Activated CD4-positive, alpha-beta T cell treated with anti-CD3 and anti-CD28 coated beads, Interleukin-2, amount 50 U/mL, for 16 hours (primary cell): ENCODE results near the gene ERVW-1.
"Not testable (repeated sequence)": the region's sequence is repeated elsewhere in the genome, so short reads cannot be mapped to it uniquely, and the experiment has no call there.

Experiments used
- DNase-seq: peaks from one replicate; pipeline ENCODE4 v3.0.0-alpha.2; 2020

ERVW-1 gene

DNA sequence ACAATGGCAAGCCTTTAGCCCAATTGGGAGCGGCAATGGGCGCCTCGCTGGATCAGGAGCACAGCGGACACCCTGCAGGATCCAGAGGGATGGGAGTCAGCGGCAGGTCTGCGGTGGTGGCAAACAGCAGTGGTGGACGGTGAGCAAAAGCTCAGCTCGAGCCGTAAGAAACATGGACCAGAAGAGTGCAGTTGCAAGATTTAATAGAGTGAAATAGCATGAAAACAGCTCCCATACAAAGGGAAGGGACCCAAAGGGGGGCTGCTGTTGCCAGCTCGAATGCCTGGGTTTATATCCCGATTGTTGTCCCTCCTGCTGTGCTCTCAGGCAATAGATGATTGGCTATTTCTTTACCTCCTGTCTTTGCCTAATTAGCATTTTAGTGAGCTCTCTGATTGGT is at the start of gene ERVW-1:
Gene ERVW-1 (minus strand): TSS at position 266 of the 400 bp plus-strand sequence. CDS start 7,565 bp downstream, outside the sequence.
- not testable (repeated sequence) for DNase-seq

GRCh38 chr7:92523110-92523509 is 45.4 kb upstream of the ERVW-1 start:
- DNase-seq = no peak

GRCh38 chr7:92520024-92520423 is 42.3 kb upstream of the ERVW-1 start:
- DNase-seq = no peak

DNA sequence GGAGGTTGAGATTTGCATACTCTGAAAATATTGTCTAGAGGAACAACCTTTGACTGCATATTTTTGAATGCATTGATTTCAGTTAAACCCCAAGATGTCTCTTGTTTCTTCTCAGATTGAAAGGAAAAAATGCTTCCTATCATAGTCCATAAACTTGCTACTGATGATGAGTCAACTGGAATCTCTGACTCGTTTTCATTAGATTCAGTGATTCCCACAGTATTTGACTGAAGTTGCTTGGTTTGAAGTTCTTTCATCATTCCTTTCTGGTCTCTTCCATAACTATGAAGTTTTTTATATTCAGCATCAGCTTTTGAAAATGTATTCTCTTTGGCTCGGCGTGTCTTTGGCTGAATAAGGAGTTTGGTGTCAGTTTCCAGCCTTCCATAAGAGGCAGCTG is 39.9 kb upstream of the ERVW-1 start:
- no peak for DNase-seq

- no peak for DNase-seq
These were observed 35.6 kb upstream of the ERVW-1 start for GRCh38 chr7:92513167-92513902.

GRCh38 chr7:92508946-92509345 is 31.2 kb upstream of the ERVW-1 start:
- no peak for DNase-seq

DNA sequence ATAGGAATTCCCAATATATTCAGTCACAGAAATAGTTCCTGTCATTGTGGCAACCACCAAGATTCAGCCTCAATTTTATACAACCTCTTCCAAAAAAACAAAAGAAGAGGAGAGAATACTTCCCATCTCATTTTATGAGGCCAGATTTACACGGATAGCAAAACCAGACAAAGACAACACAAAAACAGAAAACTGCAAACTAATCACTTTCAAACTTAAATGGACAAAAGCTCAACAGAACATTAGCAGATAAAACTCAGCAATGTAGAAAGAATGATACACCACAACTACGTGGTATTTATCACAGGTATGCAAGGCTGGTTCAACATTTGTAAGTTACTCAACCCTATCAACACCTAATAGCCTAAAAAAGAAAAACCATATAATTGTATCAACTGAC is 28.6 kb upstream of the ERVW-1 start:
- no peak for DNase-seq

DNA sequence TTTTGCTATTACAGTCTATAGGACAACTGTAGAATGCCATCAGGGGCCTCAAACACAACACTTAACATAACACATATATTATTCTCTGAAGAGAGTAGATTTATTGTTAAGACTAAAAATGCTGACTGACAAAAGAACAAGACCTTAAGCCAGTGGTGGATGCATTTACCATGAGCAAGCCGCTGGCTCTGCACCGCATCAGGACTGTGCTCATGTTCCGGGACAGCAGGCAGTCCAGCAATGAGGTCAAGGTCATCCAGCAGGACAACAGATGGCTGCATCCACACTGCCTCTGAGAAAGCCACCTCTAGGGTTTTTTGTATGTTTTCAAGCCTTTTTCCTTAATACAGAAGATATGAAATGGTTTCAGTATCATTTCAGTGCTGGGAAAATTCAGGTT is 26.8 kb upstream of the ERVW-1 start:
- DNase-seq = no peak

GRCh38 chr7:92503767-92504166 is 26.0 kb upstream of the ERVW-1 start:
- no peak for DNase-seq

DNA sequence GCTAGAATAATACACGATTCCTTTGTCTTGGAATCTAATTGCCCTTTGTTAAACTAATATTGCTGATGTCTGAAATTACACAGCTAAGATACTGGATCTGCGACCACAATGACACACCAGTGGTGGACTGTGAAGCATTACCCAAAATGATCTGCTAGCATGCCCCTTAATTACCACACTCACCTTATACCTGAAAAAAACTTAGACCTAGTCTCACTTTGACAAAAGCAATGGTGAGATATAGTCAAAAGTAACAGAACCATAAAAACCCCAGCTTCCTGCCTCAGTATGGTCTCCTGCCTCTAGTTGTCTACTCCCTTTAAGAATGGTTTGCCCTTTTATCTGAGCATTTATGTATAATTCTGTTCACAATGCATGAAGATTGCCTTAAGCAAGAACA is 20.8 kb upstream of the ERVW-1 start:
- peak; percentile 31 for DNase-seq

GRCh38 chr7:92496876-92497275 is 19.1 kb upstream of the ERVW-1 start:
- no peak for DNase-seq

GRCh38 chr7:92489634-92490033 is 11.9 kb upstream of the ERVW-1 start:
- DNase-seq = no peak

DNA sequence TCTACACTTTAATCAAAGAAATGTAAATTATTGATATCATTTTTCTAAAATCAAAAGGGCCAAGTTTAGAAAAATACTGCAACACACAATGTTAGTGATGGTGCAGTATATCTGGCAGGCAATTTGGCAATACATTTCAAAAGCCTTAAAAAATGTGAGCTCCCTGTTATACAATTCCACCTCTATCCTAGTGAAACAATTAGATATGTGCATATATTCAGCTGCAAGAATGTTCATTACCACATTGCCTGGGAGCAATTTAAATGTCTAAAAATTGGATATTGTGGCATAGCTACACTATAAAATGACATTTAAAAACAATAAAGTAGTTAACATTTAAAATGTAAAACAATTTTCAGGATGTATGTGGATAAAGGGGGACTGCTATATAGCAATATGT is 10.1 kb upstream of the ERVW-1 start:
- no peak for DNase-seq

DNA sequence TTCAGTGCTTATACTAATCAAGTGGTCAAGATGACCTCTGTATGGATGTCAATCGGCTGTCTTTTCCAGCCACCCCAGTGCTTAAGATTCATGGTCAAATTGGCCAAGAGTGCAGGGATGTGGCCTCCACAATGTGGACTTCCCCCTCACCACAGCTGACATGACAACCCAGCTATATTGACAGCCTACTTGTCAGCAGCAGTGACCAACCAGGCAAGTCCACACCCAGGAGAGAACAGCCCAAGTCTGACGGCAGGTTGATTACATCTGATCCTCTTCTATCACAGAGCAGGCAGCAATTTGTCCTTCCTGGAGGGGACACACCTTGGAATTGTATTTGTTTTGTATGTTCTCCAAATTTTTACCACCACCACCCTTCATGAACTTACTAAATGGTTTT is 8.2 kb upstream of the ERVW-1 start:
- DNase-seq = no peak

DNA sequence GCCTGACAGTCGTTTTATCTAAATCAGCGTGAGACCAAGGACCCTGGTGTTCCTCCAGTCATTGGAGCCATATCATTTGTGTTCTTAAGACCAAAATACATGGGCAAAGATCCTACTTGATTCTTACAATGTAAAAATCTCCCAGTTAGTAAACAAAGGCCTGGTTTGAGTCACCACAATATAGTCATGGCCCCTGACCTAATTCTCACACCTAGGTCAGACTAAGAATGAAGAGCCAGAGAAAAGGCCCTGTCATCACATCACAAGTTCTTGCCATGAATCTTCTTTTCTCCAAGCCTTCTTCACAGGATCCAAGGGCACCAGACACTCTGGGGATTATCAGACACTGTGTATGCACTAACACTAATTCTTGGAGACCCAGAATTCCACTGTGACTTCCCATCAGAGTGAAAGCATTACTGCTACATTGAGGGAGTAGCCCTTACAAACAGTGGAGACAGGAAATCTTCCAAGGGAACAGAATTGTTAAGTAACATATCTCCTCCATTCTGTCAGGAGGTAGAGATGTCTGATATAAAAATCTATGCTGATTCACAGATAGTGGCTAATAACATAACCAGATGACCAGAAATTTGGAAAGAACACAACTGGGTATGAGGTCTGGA is 7.6 kb upstream of the ERVW-1 start:
- DNase-seq = peak; percentile 12

DNA sequence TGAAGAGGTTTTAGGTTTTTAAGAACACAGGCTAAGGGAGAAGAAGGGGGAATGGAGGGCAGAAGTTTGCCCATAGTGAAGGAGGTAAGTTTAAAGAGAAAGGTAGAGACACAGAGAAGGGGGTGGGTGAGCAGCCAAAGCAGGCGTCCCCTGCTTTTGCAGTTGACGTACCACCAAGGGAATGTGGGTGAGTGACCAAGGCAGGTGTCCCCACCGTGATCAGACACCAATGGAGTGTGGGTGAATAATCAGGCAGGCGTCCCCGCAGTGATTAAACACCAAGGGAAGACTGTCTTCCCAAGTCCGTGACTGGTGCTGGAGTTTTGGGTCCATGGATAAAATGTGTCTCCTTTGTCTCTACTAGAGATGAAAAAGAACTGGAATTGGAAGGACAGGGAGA is 6.5 kb upstream of the ERVW-1 start:
- not testable (repeated sequence) for DNase-seq

DNA sequence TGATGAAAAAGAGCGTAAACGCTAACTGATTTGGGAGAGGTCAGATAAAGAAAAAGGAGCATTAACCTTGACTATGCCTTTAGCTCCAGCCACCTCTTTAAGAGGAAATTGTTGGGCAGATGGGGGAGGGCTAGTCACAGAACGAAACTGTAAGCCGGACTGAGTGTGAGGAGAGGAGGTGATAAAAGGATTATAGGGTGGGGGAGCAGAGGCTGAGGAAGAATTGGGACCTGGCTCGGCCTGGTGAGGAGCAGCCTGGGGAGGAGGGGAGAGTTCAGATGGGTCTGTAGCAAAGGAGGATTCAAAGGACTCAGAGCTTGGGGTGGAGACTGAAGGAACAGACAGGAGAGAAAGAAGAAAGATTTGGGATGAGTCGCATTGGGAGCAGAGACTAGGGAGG is 5.9 kb upstream of the ERVW-1 start:
- not testable (repeated sequence) for DNase-seq

DNA sequence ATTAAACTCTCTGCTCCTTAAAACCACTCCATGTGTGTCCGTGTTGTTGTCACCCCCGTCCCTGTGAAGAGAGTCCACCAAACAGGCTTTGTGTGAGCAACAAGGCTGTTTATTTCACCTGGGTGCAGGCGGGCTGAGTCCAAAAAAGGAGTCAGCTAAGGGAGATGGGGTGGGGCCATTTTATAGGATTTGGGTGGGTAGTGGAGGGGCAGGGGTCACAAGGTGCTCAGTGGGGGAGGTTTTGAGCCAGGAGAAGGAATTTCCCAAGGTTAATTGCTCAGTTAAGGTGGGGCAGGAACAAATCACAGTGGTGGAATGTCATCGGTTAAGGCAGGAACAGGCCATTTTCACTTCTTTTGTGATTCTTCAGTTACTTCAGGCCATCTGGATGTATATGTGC is 1.4 kb upstream of the ERVW-1 start:
- DNase-seq = not testable (repeated sequence)

DNA sequence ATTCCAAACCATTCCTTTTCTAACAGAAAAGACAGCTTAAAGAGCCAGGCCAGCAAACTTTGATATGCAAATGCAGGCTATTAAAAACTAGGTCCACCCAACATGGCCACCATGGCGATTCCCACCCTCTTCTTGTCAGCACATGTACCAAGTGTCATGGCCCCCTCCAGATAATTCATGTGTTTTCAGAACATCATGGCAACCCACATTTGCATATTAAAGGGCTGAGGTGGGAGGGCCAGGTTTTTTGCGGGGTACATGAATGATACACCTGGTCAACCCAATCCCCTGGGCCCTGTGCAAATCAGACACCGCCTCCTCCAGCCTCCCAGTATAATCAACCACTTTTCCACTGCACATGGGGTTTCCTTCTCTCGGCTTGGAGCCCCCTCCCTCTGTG is 965 bp upstream of the ERVW-1 start:
- DNase-seq = no peak

GRCh38 chr7:92478095-92478494 is 349 bp upstream of the ERVW-1 start:
- no peak for DNase-seq

DNA sequence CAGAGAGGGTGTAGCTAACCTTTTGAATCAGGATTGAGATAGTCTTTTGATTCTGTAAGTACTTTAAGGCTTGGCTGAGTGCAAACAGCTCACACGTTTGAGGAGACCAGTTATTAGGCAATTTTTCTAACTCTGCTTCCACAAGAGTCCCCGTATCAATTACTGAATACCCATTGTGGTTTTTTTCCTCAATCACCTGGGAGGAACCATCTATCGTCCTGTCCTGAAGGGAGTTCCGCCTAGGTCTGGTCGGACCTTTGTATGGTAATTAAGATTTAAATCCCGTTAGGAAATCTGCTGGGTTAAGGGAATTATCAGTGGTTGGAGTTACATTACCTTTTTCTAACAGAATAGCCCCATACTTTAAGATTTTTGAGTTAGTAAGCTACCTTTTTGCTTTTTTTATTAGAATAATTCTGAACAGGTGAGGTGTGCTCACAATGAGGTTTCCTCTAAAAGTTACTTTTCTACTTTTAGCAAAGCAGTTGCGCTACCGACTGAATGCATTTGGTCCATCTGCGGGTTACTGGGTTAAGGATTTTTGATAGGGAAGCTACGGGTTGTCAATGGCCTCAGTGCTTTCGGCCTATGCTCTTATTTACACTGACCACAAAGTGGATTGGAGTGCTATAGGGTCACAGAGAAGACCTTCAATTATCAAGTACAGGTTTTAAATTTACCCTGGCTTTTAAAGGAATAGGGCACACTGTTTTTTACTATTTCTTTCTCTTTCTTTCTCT is 1.7 kb downstream of the ERVW-1 start:
- not testable (repeated sequence) for DNase-seq

DNA sequence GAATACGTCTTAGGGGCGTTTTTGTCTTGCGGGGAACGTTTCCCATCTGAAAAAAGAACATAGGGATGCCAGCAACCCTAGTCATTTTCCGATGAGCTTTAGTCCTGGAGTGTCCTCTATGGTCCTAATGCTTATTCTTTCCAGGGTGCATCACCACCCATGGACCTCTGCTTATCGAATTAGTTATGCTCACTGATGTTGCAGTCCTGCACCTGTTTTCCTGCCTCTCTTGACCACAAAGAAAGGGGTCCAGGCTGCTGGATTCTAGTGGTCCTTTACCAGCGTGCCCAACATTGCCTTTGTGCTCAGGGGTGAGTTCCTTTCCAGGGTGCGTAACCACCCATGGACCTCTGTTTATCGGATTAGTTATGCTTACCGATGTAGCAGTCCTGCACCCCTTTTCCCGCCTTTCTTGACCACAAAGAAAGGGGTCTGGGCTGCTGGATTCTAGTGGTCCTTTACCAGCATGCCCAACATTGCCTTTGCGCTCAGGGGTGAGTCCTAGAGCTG is 2.4 kb downstream of the ERVW-1 start:
- not testable (repeated sequence) for DNase-seq

- not testable (repeated sequence) for DNase-seq
These were observed 3.8 kb downstream of the ERVW-1 start for GRCh38 chr7:92473989-92474388.

- DNase-seq = not testable (repeated sequence)
These were observed 9.2 kb downstream of the ERVW-1 start for GRCh38 chr7:92468589-92468988.
